Activated naive CD4-positive, alpha-beta T cell treated with anti-CD3 and anti-CD28 coated beads, Interleukin-2, amount 50 U/mL, for 72 hours (primary cell): Measurements from ENCODE around the gene SBNO2. TPM values are rescaled to one million over a fixed set of nuclear protein-coding genes. Genes with fewer than 3 reads are reported as not detected.
"Not testable (repeated sequence)": the region's sequence is repeated elsewhere in the genome, so short reads cannot be mapped to it uniquely, and the experiment has no call there.

ENCODE experiments used
- ATAC-seq, 2 donors: fragments of 150-1000 bp; cut with Tn5 transposase; 2 replicates each; pipeline ENCODE4 v1.10.0; 2021; ENCODE audit warnings: mild to moderate bottlenecking in 2 of 2, moderate library complexity in 2 of 2
- DNase-seq, 2 donors: peaks; one replicate each; pipeline ENCODE4 v3.0.0; 2021 to 2022; ENCODE audit warnings: low spot score in 2 of 2
- H3K27ac Mint-ChIP-seq, 2 donors: one replicate each; pipeline ENCODE4 v1.8.0; 2022; ENCODE audit warnings: mild to moderate bottlenecking in 2 of 2, mixed read lengths in 2 of 2
- H3K36me3 Mint-ChIP-seq, 2 donors: one replicate each; pipeline ENCODE4 v1.8.0; 2022; ENCODE audit warnings: mixed read lengths in 2 of 2
- H3K9me3 Mint-ChIP-seq, 2 donors: one replicate each; pipeline ENCODE4 v1.8.0; 2022; ENCODE audit warnings: mixed read lengths in 2 of 2
- total RNA-seq, 2 donors: library from RNA; stranded (reverse); gene quantifications; one replicate each; pipeline ENCODE4 v1.2.3, GENCODE V29; 2022

Gene SBNO2
- total RNA-seq, 2 donors from 2014 or later, result 113 to 144 TPM

DNA sequence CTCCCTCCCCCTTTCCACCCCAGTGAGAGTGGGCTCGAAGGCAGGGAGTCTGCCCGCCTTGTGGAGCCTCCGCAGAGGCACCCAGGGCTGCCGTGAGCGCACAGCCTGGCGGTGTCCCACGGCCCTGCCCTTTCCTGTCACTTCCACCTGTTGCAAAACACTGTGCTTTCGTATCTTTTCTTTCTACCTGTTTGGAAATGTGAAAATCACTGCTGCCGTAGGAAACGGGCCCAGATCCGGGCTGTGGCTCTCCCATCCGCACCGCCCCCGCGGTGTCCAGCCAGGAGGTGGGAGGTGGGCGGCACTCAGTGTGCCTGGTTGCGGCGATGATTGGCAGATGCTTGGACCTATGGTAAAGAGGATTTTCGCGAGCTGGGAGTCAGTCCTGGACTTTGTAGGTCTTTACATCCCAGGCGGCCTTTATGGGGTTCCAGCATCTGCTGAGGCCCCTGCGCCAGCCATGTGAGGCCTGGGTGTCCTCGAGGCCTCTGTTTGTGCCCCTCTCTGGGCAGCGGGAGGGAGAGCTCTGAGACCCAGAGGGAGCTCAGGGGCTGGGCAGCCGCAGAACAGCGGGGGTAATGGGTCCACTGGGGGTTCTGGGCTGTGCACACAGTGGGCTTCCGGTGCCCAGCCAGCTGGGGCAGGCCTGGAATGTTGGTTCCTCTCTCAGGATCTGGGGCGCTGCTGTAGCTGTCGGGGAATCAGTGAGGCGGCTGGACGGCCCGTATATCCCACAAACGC lies 37.6 kb upstream of the SBNO2 start:
- Mint-ChIP-seq H3K27ac (peak overlapping the region; percentile 32 to 79), H3K36me3 (peaks cover 26 to 28% of the 10 kb centered on the region in 2 donors), H3K9me3 (no peaks in the 10 kb centered on the region)
- DNase-seq, result no peak
- no peak for ATAC-seq

DNA sequence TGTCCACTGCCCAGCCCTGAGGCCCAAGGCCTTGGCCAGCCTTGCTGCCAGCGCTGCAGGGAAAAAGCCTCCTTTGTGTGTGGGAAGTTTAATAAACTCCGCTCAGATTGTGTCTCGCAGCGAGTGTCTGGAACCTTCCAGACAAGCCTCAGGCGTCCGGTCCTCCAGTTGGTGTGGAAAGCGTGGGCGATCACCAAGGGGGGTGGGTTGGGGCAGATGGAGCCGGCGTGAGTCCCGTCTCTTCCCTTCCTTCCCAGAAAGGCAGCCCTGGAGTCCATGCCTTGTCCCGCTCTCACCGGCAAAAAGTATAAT lies 36.1 kb upstream of the SBNO2 start:
- Mint-ChIP-seq H3K36me3 (peaks cover 29 to 32% of the 10 kb centered on the region in 2 donors), H3K9me3 (no peaks in the 10 kb centered on the region), H3K27ac (peak overlapping the region in 1 of 2 donors; percentile 35)
- ATAC-seq, result no peak
- no peak for DNase-seq

DNA sequence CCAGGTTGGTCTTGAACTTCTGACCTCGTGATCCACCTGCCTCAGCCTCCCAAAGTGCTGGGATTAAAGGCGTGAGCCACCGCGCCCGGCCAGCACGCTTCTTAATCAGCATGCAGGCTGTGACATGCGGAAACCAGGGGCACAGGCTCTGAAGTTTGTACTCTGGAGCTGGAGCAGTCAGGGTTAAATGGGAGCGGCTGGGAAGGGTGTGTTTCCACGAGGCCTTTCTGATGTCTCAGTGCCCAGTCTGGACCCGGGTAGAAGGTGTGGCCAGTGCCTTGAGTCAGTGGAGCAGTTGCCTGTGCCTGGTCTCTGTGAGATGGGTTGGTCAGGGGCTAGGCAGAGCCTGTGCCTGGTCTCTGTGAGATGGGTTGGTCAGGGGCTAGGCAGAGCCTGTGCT lies 34.8 kb upstream of the SBNO2 start:
- H3K27ac Mint-ChIP-seq, result peak overlapping the region in 1 of 2 donors; percentile 9
- not testable (repeated sequence) for DNase-seq, ATAC-seq, H3K9me3 Mint-ChIP-seq
- H3K36me3 Mint-ChIP-seq, result peaks cover 29 to 31% of the 10 kb centered on the region in 2 donors

DNA sequence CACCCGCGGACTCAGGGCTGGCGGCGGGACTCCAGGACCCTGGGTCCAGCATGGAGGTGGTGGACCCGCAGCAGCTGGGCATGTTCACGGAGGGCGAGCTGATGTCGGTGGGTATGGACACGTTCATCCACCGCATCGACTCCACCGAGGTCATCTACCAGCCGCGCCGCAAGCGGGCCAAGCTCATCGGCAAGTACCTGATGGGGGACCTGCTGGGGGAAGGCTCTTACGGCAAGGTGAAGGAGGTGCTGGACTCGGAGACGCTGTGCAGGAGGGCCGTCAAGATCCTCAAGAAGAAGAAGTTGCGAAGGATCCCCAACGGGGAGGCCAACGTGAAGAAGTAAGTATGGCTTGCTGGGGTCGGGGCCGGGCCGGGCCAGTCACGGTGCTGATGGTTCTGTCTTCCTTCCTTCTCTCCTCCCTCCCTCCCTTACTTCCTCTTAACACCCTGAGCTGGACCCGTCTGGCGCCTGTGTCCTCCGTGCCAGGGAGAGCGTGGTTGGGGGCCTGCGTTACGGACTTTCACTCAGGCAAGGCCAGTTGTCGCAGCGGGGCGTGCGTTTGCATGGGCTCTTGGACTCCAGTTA lies 32.9 kb upstream of the SBNO2 start:
- Mint-ChIP-seq H3K9me3 (no peaks in the 10 kb centered on the region), H3K36me3 (peaks cover 23 to 24% of the 10 kb centered on the region in 2 donors), H3K27ac (peak overlapping the region; percentile 92 to 97)
- ATAC-seq (peak in 1 of 2 donors; percentile 13), DNase-seq (peak in 1 of 2 donors; percentile 32)

DNA sequence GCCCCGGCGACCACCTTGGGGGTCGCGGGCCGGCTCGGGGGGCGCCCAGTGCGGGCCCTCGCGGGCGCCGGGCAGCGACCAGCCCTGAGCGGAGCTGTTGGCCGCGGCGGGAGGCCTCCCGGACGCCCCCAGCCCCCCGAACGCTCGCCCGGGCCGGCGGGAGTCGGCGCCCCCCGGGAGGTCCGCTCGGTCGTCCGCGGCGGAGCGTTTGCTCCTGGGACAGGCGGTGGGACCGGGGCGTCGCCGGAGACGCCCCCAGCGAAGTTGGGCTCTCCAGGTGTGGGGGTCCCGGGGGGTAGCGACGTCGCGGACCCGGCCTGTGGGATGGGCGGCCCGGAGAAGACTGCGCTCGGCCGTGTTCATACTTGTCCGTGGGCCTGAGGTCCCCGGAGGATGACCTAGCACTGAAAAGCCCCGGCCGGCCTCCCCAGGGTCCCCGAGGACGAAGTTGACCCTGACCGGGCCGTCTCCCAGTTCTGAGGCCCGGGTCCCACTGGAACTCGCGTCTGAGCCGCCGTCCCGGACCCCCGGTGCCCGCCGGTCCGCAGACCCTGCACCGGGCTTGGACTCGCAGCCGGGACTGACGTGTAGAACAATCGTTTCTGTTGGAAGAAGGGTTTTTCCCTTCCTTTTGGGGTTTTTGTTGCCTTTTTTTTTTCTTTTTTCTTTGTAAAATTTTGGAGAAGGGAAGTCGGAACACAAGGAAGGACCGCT lies 32.2 kb upstream of the SBNO2 start:
- peak overlapping the region; percentile 92 to 97 for H3K27ac Mint-ChIP-seq
- ATAC-seq, result no peak
- peaks cover 20% of the 10 kb centered on the region in 2 donors for H3K36me3 Mint-ChIP-seq
- H3K9me3 Mint-ChIP-seq, result no peaks in the 10 kb centered on the region
- no peak for DNase-seq

DNA sequence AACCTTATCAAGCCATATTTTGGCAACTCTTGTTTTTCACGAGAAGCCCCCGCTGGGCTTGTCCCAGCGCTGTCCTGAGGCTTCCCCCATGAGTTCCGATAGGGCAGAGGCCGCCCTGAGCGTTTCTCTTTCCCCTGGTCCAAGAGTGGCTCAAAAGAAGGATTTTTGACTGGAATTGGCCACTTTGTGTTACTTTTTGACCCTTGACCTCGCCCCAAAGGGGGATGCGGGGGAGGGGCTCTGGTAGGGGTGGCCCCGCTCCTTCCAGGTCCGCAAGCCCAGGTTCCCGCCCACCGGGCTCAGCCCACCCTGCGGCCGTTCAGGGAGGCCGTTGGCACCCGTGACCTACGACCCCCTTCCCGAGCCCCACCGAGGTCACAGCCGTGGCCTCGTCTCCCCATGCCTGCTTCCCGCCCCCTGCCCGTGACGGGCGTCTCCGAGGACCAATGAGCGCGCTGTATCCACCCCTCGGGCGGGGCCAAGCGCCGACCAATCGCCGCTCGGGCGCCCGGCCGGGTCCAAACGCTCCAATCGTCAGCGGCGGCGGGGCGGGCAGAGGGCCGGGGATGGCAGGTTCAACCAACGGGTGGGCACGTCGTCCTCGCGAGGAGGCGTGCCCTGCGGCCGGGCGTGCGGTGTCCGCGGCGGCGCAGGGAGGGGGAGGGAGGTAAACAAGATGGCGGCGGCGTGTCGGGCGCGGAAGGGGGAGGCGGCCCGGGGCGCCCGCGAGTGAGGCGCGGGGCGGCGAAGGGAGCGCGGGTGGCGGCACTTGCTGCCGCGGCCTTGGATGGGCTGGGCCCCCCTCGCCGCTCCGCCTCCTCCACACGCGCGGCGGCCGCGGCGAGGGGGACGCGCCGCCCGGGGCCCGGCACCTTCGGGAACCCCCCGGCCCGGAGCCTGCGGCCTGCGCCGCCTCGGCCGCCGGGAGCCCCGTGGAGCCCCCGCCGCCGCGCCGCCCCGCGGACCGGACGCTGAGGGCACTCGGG lies 31.3 kb upstream of the SBNO2 start, which contains the start of gene STK11:
STK11 (plus strand) TSS at position 665 of the 986 bp plus-strand sequence. CDS start 1,136 bp downstream, outside the sequence.
- Mint-ChIP-seq H3K27ac (peak within 1 kb of the TSS; percentile 92 to 97), H3K9me3 (no peaks in the 10 kb centered on the region), H3K36me3 (peaks cover 20% of the 10 kb centered on the region in 2 donors)
- DNase-seq, result peak; percentile 100
- peak; percentile 95 for ATAC-seq

DNA sequence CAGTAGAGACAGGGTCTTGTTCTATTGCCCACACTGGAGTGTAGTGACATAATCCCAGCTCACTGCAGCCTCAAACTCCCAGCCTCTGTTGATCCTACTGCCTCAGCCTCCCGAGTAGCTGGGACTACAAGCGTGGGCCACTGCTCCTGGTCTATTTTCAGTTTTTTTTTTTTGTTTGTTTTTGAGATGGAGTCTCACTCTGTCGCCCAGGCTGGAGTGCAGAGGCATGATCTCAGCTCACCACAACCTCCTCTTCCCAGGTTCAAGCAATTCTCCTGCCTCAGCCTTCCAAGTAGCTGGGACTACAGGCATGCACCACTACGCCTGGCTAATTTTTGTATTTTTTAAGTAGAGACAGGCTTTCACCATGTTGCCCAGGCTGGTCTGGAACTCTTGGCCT lies 26.5 kb upstream of the SBNO2 start:
- H3K36me3 Mint-ChIP-seq, DNase-seq, H3K27ac Mint-ChIP-seq, H3K9me3 Mint-ChIP-seq, ATAC-seq: not testable (repeated sequence)

DNA sequence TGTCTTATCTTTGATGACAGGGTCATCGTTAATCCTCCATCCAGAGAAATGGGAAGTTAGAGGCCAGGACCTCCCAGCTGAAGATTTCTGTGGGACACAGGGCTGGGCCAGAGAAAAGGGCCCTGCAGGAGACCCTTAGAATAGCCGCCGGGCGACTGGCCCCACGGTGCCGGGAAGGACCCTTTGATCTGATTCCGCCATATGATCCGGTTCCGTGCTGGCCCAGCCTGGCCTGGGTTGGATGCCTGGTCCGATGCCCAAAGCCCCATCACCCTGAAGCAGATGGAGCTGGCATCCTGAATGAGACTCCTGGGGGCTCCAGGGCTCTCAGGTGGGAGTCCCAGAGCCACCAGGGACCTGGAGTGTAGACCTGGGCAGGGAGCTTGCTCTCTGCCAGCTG lies 25.5 kb upstream of the SBNO2 start:
- no peak overlapping the region for H3K27ac Mint-ChIP-seq
- DNase-seq (no peak), ATAC-seq (no peak)
- H3K36me3 Mint-ChIP-seq, result no peaks in the 10 kb centered on the region
- H3K9me3 Mint-ChIP-seq, result no peaks in the 10 kb centered on the region

DNA sequence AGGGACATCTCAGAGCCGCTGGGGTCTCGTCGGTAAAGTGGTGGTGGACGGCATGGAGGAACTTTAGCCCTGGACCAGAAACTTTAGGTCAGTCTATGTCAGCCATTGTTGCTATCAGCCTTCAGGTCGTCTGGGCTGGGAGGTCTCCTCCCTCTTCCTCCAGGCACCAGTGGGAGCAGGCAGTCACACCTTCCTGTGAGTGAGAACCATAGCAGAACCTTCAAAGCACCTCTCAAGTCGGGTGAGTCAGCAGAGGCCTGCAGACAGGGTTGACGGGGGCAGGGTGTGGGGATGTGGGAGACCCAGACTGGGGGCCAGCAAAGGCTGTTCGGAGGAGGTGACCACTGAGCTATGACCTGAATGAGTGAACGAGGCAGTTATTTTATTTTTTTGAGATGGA lies 15.4 kb upstream of the SBNO2 start:
- H3K36me3 Mint-ChIP-seq, result no peaks in the 10 kb centered on the region
- peak; percentile 87 to 90 for ATAC-seq
- no peaks in the 10 kb centered on the region for H3K9me3 Mint-ChIP-seq
- peak in 1 of 2 donors; percentile 74 for DNase-seq
- H3K27ac Mint-ChIP-seq, result peak overlapping the region; percentile 59 to 84

DNA sequence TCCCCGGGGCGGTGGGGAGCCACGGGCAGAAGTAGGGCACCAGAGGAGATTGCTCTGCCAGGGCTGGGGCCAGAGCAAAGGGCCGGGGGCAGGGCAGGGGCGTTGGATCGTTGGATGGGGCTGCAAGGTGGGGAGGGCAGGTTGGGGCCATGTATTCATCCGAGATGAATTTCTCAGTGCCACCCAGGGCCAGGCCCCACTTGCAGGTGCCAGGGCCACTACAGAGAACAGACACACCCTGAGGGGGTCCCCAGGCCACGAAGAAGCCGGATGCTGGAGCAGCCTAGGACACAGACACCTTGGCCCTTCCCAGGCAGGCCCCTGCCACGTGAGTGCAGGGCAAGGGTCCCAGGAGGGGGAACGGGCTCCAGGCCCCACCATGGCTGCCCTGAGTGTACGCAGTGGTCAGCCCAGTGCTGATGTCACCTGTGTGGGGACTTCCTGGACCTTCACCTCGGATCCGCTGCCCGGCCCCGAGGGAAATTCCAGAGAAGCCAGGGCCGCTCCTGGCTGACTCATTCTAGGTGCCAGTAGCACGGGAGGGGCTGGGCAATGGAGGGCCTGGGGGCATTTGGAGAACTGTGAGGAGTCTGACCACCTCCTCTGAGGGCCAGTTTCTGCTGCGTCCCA lies 9.6 kb upstream of the SBNO2 start:
- no peak overlapping the region for H3K27ac Mint-ChIP-seq
- no peaks in the 10 kb centered on the region for H3K9me3 Mint-ChIP-seq
- H3K36me3 Mint-ChIP-seq, result no peaks in the 10 kb centered on the region
- DNase-seq, result no peak
- ATAC-seq, result no peak

DNA sequence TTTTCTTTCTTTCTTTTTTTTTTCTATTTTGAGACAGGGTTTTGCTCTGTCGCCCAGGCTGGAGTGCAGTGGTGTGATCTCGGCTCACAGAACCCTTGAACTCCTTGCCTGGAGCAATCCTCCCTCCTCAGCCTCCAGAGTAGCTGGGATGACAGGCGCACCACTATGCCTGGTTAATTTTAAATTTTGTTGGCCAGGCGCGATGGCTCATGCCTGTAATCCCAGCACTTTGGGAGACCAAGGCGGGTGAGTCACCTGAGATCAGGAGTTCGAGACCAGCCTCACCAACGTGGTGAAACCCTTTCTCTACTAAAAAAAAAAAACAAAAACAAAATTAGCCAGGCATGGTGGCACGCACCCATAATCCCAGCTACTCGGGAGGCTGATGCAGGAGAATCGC lies 8.7 kb upstream of the SBNO2 start:
- H3K9me3 Mint-ChIP-seq, result no peaks in the 10 kb centered on the region
- no peak overlapping the region for H3K27ac Mint-ChIP-seq
- no peaks in the 10 kb centered on the region for H3K36me3 Mint-ChIP-seq
- DNase-seq (no peak), ATAC-seq (no peak)

DNA sequence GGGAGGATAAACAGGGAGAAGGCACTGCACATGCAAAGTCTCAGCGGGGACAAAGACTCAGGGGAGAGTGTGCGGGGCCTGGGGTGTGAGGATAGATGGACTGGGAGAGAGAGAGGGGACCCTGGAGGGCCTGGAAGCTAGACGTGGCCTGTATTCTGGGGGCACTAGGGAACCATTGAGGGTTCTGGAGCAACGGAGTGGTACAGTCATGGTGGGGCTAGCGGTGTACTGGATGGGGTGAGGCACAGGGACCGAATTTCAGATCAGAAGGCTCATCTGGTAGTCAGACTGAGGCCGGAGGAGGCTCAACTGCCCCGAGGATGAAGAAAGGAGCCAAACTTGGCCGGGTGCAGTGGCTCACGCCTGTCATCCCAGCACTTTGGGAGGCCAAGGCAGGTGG lies 8.0 kb upstream of the SBNO2 start:
- H3K36me3 Mint-ChIP-seq, result no peaks in the 10 kb centered on the region
- H3K27ac Mint-ChIP-seq, result peak overlapping the region in 1 of 2 donors; percentile 42
- H3K9me3 Mint-ChIP-seq, result no peaks in the 10 kb centered on the region
- DNase-seq, result no peak
- no peak for ATAC-seq

DNA sequence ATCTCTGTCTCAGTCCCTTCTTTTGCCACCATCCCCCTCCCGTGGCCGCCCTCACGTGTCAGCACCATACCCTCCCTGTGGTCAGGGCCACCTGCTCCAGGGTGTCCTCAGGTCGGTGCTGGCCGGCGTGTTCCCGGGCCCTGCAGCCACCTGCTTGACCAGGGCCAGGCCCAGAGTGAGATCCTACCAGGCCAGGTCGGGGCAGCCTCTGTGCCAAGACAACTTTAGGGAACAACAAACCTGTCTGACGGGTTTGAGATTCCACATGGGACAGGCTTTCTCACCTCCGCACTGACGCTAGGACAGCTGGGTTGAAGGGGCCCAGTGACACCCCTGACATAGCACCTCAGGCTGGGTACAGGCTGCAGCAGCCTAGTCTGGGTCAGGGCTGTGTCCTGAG lies 7.5 kb upstream of the SBNO2 start:
- Mint-ChIP-seq H3K36me3 (no peaks in the 10 kb centered on the region), H3K9me3 (no peaks in the 10 kb centered on the region), H3K27ac (peak overlapping the region in 1 of 2 donors; percentile 42)
- ATAC-seq (no peak), DNase-seq (no peak)

DNA sequence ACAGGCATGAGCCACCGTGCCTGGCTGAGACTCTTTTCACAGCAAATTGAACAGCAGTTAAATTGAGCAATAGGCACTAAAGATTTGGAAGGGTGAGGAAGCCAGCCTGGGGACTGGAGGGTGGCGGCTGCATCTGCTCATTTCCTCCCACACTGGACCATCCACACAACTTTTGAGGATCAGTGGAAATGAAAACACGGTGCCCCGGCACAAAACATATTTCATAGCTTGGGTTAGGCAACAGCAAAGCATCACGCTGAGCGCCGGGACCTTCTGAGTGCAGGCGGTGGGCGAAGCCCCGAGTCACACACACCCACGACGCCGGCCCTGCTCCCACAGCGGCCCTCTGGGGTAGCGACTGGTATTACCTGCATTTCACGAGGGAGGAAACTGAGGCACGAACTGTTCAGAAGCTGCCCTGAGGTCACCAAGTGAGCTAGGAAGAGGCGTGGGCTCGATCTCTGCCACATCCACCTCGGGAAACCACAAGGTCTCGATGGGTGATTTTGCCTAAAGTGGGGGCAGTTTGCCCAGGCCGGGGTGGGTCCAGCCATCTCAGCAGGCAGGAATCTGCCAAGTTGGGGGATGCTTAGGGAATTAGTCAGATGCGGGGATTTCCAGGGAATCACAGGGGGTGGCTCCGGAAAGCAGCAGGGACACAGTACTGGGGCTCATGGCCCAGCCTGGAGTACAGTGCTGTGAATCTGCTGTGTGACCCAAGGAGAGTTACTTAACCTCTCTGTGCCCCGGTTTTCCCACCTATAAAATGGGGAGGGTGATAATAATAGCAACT lies 3.5 kb upstream of the SBNO2 start:
- Mint-ChIP-seq H3K36me3 (no peaks in the 10 kb centered on the region), H3K9me3 (no peaks in the 10 kb centered on the region), H3K27ac (no peak overlapping the region)
- DNase-seq (no peak), ATAC-seq (no peak)

DNA sequence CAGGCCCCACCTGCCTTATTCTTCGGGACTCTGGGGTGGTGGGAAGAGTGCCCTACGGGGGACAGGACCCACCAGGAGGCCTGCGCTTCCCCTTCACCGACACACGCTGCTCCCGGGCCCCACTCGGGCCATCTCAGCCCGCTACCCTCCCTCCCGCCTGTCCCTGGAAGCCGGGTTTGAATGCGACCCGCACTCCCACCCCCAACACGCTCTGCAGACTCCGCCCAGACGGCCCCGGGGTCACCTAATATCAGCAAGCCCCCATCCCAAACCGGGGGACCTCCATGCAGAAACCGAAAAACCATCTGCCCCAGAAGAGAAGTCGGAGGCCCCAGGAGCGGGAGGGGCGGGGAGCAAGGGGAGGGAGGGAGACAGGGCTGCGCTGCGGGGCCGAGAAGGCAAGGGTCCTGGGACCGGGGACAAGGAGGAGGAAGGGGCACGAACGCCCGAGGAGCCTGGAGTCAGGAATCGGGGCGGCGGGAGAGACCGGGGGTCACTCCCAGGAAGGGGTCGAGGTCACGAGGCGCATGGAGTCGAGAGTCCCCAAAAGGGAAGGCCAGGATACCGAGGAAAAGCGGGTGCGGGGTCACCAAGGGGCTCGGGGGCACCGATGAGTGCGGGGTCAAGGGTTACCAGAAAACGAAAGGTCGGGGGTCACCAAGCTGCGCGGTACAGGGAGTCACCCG lies 766 bp downstream of the SBNO2 start:
- H3K36me3 Mint-ChIP-seq, result peaks cover 0 to 15% of the 10 kb centered on the region in 2 donors
- no peaks in the 10 kb centered on the region for H3K9me3 Mint-ChIP-seq
- ATAC-seq (peak; percentile 54 to 60), DNase-seq (no peak)
- peak overlapping the region; percentile 90 to 98 for H3K27ac Mint-ChIP-seq
